Esophagus squamous epithelium (tissue), 5 donors: Measurements from ENCODE around the gene BPIFA3. TPM values are rescaled to one million over a fixed set of nuclear protein-coding genes. Genes with fewer than 3 reads are reported as not detected.

ENCODE experiments used
- DNase-seq: peaks from one replicate; lab custom pipeline; 2025; lab: John Stamatoyannopoulos, UW
- H3K27ac ChIP-seq, 4 donors: fragments of 200-600 bp; sonication (generic); one replicate each; pipeline ENCODE4 v1.5.1; 2016 to 2019; ENCODE audit warnings: mild to moderate bottlenecking in 1 of 4
- H3K27me3 ChIP-seq, 4 donors: fragments of 200-600 bp; sonication (generic); 1 replicate in 3 of 4; 2 replicates in 1 of 4; pipeline versions ENCODE4 v1.5.1 to v1.6.0; 2017 to 2021; ENCODE audit warnings: antibody characterized with exemption in 1 of 4
- H3K36me3 ChIP-seq, 3 donors: fragments of 200-600 bp; sonication (generic); one replicate each; pipeline ENCODE4 v1.5.1; 2016 to 2019
- H3K4me1 ChIP-seq, 3 donors: fragments of 200-600 bp; sonication (generic); one replicate each; pipeline ENCODE4 v1.5.1; 2017 to 2019
- H3K4me3 ChIP-seq, 4 donors: fragments of 200-600 bp; sonication (generic); 1 replicate in 3 of 4; 2 replicates in 1 of 4; pipeline ENCODE4 v1.5.1; 2016 to 2019; ENCODE audit warnings: mild to moderate bottlenecking in 2 of 4, moderate library complexity in 1 of 4
- H3K9me3 ChIP-seq, 3 donors: fragments of 200-600 bp; sonication (generic); one replicate each; pipeline ENCODE4 v1.5.1; 2016 to 2019
- POLR2A ChIP-seq, 4 donors: fragments of 450-650 bp; IDR thresholded peaks; one replicate each; pipeline ENCODE4 v1.6.1; 2017; ENCODE audit warnings: antibody characterized with exemption in 4 of 4, mild to moderate bottlenecking in 4 of 4, moderate library complexity in 3 of 4
- WGBS, 2 donors: methylation state at CpG; one replicate each; pipeline ENCODE4 v1.1.5; 2018; 5-methylcytosine and 5-hydroxymethylcytosine counted together
- intact Hi-C: fragments of 100-400 bp; cut with DNase I; formaldehyde crosslinking; loops from one replicate; pipeline ENCODE4 v1.15.0; 2022
- total RNA-seq, 4 donors: library from RNA; depleted of rRNA; stranded (reverse); fragments of >200 nt; gene quantifications; one replicate each; pipeline ENCODE4 v1.1.0, GENCODE V29; 2016
- TF ChIP-seq, protein P1 (sequence below), 6 experiments: fragments of 450-650 bp in 4 of 6; fragments of 200-600 bp in 2 of 6; sonication (generic) in 2 of 6; IDR thresholded peaks; one replicate each; pipeline ENCODE4 v1.5.1; 2016 to 2019; ENCODE audit warnings: antibody characterized with exemption in 6 of 6, mild to moderate bottlenecking in 4 of 6, moderate library complexity in 4 of 6
- donor health status: DM: yes; HTN: yes; CAD: no.

The BPIFA3 gene
- total RNA-seq, 4 donors from 2014 or later: not detected

DNA sequence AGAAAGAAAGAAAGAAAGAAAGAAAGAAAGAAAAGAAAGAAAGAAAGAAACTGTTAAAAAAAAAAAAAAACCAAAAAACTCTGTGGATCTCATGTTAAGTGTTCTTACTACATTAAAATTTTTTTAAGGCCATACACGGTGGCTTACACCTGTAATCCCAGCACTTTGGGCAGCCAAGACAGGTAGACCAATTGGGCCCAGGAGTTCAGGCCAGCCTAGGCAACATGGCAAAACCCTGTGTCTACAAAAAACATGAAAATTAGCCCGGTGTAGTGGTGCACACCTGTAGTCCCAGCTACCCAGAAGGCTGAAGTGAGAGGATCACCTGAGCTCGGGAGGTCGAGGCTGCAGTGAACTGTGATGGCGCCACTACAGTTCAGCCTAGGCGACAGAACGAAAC, 14.1 kb downstream of the BPIFA3 start:
- 51 to 65% methylated on average over 7 of the region's 7 CpGs for WGBS, 2 donors
- Histone ChIP-seq H3K27ac (no peak overlapping the region), H3K4me1 (no peaks in the 10 kb centered on the region), H3K4me3 (no peak overlapping the region), H3K27me3 (peaks cover 0 to 81% (median 0%) of the 10 kb centered on the region in 4 donors), H3K9me3 (no peaks in the 10 kb centered on the region), H3K36me3 (no peaks in the 10 kb centered on the region)
- intact Hi-C loops: no loop called here
- TF ChIP-seq POLR2A (IDR thresholded peaks at IDR 0.05): no peak
- no peak for DNase-seq

DNA sequence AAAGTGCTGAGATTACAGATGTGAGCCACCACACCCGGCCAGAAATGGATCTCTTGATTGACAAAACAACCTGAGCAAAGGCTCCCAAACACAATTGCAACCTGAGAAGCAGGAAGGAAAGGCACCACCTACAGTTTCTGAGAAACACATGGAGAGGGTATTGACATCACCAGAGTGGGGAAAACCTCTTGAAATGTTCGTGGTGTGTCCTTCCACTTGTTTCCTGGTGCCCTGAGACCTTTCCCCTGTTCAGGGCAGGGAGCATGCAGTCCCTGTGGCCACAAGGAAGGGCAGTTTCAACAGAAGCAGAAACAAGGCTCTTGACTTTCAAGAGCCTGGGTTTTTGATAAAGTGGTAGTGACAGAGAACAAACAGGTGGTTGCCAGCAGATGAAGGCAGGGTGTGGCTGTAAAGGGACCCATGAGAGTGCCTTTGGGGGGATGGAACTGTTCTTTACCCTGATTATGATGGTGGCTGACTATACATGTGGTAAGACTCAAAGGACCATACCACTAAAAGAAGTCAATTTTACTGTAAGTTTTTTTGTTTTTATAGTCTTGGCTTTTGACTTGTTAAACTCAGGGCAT, 15.4 kb downstream of the BPIFA3 start:
- Histone ChIP-seq H3K4me1 (no peaks in the 10 kb centered on the region), H3K27ac (no peak overlapping the region), H3K4me3 (no peak overlapping the region), H3K9me3 (no peaks in the 10 kb centered on the region), H3K27me3 (peaks cover 0 to 78% (median 0%) of the 10 kb centered on the region in 4 donors), H3K36me3 (no peaks in the 10 kb centered on the region)
- TF ChIP-seq, protein P1, sequence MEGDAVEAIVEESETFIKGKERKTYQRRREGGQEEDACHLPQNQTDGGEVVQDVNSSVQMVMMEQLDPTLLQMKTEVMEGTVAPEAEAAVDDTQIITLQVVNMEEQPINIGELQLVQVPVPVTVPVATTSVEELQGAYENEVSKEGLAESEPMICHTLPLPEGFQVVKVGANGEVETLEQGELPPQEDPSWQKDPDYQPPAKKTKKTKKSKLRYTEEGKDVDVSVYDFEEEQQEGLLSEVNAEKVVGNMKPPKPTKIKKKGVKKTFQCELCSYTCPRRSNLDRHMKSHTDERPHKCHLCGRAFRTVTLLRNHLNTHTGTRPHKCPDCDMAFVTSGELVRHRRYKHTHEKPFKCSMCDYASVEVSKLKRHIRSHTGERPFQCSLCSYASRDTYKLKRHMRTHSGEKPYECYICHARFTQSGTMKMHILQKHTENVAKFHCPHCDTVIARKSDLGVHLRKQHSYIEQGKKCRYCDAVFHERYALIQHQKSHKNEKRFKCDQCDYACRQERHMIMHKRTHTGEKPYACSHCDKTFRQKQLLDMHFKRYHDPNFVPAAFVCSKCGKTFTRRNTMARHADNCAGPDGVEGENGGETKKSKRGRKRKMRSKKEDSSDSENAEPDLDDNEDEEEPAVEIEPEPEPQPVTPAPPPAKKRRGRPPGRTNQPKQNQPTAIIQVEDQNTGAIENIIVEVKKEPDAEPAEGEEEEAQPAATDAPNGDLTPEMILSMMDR (IDR thresholded peaks at IDR 0.05): no peak
- no peak for TF ChIP-seq POLR2A (IDR thresholded peaks at IDR 0.05)
- DNase-seq: no peak
- WGBS, 2 donors: 4 to 7% methylated on average over 2 of the region's 2 CpGs
- intact Hi-C loops: no loop called here

DNA sequence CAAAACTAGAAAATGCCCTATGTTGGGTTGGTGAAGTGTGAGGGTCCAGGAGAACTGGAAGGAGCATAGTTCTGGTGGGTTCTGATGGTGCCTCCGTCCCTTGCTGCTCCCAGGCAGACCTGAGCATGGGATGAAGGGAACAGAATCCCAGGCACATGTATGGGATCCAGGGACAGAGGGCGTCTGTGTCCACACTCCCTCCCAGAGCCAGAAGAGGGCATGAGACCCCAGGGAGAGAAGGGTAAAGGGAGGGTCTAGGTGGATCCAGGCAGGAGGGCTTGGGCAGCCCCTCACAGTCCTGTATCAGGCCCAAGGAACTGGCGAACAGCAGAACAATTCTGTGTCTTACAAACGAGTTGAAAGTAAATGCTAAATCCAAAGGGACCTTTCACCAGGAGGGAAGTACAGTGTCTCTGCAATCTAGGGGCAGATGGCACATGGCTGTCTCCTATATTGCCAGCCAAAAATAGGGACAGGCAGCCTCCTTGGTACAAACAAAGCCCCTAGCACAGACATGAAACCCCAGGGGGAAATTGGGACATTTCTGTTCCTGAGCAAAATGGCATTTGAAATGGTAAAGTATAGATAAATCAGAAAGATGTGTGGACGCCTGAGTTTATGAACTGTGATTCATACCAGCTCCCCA, 16.1 kb downstream of the BPIFA3 start:
- intact Hi-C loops: no loop called here
- Histone ChIP-seq H3K4me1 (no peaks in the 10 kb centered on the region), H3K36me3 (no peaks in the 10 kb centered on the region), H3K27ac (no peak overlapping the region), H3K4me3 (no peak overlapping the region), H3K9me3 (no peaks in the 10 kb centered on the region), H3K27me3 (peaks cover 0 to 73% (median 0%) of the 10 kb centered on the region in 4 donors)
- DNase-seq: no peak
- WGBS, 2 donors: 37 to 45% methylated on average over 4 of the region's 5 CpGs
- TF ChIP-seq, protein P1 (IDR thresholded peaks at IDR 0.05): no peak
- no peak for TF ChIP-seq POLR2A (IDR thresholded peaks at IDR 0.05)

DNA sequence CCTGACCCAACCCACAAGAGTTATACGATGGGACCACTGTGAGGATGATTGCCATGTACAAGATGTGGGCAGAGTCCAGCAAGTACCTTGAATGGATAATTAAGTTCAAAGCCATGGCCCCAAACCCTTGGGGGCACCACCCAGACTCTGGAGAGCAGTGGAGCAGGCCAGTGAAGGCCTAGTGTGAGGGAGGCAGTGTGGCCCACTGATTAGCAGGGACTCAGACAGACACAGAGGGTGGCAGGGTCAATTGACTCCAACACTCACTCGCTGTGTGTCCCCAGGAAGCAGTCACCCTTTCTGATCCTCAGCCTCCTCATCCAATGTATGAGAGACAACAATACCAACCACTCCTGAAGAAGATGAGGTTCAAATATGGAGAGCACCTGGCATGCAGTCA, 16.9 kb downstream of the BPIFA3 start:
- Histone ChIP-seq H3K27ac (no peak overlapping the region), H3K36me3 (no peaks in the 10 kb centered on the region), H3K27me3 (peaks cover 0 to 81% (median 0%) of the 10 kb centered on the region in 4 donors), H3K9me3 (no peaks in the 10 kb centered on the region), H3K4me1 (no peaks in the 10 kb centered on the region), H3K4me3 (no peak overlapping the region)
- no peak for DNase-seq
- TF ChIP-seq POLR2A (IDR thresholded peaks at IDR 0.05): no peak
- TF ChIP-seq, protein P1 (IDR thresholded peaks at IDR 0.05): no peak
- intact Hi-C loops: no loop called here
- 71 to 74% methylated on average over 2 of the region's 2 CpGs for WGBS, 2 donors

DNA sequence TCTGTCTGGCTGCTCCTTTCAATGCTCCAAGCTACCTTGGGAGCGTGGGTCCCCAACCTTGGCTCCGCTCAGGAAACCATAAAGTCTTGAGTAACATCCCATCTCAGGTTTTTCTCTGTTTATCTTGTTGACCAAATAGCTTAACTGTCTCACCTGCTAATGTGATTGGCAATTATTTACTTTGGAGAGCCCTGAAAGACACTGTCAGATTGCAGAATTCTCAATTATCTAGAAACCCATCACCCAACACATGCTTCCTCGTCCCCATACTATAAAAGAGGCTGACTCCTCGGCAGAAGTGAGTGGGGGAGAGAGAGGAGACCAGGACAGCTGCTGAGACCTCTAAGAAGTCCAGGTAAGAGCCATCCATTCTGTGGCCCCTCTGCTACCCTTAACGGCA, 18.5 kb downstream of the BPIFA3 start, which contains the start of gene BPIFA1:
BPIFA1 (plus strand) TSS at position 301 of the 400 bp plus-strand sequence. CDS start 1,716 bp downstream, outside the sequence.
- no peaks in the 10 kb centered on the region for H3K4me1 ChIP-seq
- H3K4me3 ChIP-seq: no peak within 1 kb of the TSS
- no peak within 1 kb of the TSS for H3K27ac ChIP-seq
- intact Hi-C loops: no loop called here
- H3K27me3 ChIP-seq: peaks cover 0 to 72% (median 0%) of the 10 kb centered on the region in 4 donors
- WGBS, 2 donors: 33 to 41% methylated on average over 5 of the region's 5 CpGs
- H3K36me3 ChIP-seq: no peaks in the 10 kb centered on the region
- TF ChIP-seq, protein P1 (IDR thresholded peaks at IDR 0.05): no peak
- no peak for TF ChIP-seq POLR2A (IDR thresholded peaks at IDR 0.05)
- H3K9me3 ChIP-seq: no peaks in the 10 kb centered on the region
- no peak for DNase-seq
